Epidermal melanocyte (primary cell): Measurements from ENCODE around the gene PTBP1.

ENCODE experiments used
- DNase-seq: peaks from one replicate; pipeline ENCODE4 v3.0.0; 2011; ENCODE audit warnings: low spot score; ENCODE audit not compliant: insufficient read length

PTBP1 gene

DNA sequence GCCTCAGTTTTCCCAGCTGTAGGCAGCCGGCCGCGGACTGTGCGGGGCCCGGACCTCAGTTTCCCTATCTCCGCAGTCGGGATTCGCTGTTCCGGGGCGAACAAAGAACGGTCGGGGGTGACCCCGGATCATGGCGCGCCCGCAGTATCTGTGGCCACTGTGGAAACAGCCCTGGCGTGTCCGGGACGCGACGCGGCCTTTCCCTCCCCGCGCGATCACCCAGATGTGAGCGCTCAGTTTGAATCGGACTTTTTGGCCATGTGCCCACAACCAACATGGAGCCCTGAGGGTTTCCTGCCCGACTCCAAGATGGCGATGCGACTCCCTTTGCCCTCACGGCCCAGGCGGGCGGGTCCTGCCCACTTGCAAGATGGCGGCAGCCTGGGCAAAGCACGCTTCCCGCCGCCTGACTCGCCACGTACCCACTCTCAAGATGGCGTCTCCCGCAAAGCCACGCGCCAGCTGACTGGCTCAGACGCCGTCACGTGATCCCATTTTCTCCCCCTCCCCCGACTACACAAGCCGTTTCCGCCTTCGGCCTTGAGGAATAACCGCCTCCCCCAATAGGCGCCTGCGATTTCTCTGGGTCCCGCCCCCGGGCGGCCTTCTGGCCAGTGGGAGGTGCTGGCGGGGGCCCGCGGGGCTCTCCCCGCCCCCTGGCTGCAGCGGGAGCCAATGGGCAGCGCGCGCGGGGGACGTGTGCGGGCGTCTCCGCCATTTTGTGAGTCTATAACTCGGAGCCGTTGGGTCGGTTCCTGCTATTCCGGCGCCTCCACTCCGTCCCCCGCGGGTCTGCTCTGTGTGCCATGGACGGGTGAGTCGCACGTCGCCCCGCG, at the start of gene PTBP1:
PTBP1 (plus strand) TSS at position 761 of the 836 bp plus-strand sequence; CDS start at position 807, 46 bp downstream.
- peak; percentile 96 for DNase-seq

- no peak for DNase-seq
Measured at GRCh38 chr19:748274-748598, 49.0 kb upstream of the PTBP1 start.

DNA sequence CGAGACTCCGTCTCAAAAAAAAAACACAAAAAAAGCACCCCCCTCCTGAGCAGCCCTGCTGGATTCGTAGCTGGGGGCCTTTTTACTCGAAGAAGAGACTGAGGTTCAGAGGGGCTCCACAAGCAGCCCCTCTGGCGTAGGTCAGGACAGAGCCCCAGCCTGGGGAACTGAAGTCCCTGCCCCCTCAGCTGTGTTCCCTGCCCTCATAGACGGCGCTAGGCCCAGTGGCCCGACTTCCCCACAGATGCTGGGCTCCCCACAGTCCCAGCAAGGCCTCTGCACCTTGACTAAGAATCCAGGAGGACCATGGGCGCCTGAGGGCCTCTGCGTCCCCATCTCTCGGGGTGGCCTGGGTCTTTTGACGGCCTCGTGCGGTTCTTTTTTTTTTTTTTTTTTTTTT, 47.4 kb upstream of the PTBP1 start:
- DNase-seq, result no peak

DNA sequence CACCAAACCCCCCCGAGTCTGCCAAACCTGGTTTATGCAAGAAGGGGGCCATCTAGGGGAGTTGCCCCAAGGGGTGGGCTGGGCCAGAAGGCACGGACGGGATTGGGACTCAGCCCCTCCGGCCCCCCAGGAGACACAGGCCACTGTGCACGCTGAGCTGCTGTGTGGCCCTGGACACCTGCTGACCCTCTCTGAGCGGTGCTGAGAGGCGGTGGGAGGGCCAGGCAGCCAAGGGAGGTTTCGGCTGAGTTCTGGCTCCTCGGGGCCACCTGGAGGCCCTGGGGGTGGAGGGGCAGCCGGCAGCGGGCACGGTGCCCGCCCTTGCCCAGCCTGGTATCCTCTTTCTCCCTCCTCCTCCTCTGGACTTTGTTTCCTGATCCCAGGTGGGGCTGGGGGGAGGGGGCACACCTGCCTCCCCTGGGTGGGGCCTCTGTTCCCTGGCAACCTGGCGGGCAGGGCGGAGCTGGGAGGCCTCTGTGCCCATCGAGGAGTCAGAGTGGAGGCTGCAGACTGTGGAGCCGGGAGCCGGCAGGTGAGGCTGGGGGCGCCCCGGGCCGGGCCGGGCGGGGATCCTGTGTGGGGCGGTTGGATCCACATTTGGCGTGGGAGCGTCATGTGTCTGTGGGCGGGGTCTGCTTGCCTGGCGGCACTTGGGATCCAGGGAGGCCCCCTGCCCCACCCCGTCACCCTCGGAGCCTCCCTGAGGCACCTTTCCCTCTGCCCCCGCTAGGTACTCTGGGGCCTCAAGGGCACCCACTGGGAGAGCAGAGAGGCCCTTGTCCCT, 46.4 kb upstream of the PTBP1 start, which contains the start of gene MISP:
MISP (plus strand) TSS at position 473 of the 784 bp plus-strand sequence. CDS start 5,835 bp downstream, outside the sequence.
- no peak for DNase-seq

DNA sequence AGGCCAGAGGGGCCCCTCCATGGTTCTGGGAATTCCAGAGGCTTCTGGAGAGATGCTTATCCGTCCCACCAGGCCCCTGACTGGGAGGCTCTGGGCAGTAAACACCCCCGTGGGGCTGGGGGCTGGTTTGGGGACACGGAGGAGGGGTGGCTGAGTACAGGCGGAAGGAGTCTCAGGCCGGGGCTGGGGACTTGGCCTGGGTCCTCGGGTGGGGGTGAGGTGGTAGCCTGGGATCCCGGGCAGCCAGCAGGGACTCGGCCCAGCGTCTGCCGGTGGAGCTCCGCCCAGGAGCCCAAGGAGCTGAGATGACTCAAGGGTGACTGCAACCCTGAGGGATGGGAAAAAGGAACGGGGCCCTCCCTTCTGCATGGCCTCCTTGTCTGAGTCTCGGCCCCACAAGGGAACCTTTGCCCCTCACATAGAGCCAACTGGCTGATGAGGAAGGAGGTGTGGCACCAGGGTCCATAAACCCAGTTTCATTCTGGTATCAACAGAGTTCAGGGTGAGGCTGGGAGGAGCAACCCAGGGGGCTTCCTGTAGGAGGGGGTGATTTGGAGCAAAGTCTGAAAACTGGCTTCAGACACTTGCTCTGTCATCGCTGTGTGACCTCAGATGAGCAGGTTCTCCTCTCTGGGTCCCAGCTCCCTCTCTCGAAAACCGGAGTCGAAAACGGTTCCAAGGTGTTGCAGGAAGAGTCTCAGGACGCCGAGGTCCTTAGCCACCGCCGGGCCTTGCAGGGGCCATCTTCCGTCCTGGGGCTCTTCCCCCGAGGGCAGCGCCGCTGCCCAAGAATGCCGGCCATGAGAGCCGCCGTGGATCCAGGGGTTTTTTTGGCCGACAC, 45.5 kb upstream of the PTBP1 start:
- DNase-seq, result peak; percentile 87

GRCh38 chr19:752652-753517, 44.4 kb upstream of the PTBP1 start:
- DNase-seq, result peak; percentile 78

GRCh38 chr19:754530-754929, 42.7 kb upstream of the PTBP1 start:
- DNase-seq, result no peak

GRCh38 chr19:755063-755462, 42.2 kb upstream of the PTBP1 start:
- no peak for DNase-seq

GRCh38 chr19:756236-756635, 41.0 kb upstream of the PTBP1 start:
- no peak for DNase-seq

GRCh38 chr19:756821-757688, 40.2 kb upstream of the PTBP1 start:
- no peak for DNase-seq

DNA sequence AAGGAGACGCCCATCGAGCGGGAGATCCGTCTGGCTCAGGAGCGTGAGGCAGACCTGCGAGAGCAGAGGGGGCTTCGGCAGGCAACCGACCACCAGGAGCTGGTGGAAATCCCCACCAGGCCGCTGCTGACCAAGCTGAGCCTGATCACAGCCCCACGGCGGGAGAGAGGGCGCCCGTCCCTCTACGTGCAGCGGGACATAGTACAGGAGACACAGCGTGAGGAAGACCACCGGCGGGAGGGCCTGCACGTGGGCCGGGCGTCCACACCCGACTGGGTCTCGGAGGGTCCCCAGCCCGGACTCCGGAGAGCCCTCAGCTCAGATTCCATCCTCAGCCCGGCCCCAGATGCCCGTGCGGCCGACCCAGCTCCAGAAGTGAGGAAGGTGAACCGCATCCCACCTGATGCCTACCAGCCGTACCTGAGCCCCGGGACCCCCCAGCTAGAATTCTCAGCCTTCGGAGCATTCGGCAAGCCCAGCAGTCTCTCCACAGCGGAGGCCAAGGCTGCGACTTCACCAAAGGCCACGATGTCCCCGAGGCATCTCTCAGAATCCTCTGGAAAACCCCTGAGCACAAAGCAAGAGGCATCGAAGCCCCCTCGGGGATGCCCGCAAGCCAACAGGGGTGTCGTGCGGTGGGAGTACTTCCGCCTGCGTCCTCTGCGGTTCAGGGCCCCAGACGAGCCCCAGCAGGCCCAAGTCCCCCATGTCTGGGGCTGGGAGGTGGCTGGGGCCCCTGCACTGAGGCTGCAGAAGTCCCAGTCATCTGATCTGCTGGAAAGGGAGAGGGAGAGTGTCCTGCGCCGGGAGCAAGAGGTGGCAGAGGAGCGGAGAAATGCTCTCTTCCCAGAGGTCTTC, 39.2 kb upstream of the PTBP1 start:
- no peak for DNase-seq

DNA sequence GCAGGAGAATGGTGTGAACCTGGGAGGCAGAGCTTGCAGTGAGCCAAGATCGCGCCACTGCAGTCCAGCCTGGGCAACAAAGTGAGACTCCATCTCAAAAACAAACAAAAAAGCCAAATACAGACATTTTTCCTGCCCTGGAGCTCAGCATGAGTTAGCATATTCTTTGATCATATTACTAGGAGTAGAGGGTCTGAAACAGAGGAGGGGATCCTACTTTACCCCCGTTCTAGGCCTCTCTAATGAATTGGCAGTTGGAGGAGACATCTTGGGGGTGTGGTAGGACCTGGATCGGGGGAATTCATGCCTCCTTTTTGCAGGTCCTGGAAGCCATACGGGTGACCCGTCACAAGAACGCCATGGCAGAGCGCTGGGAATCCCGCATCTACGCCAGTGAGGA, 34.1 kb upstream of the PTBP1 start:
- no peak for DNase-seq

GRCh38 chr19:763869-764268, 33.4 kb upstream of the PTBP1 start:
- DNase-seq, result no peak

DNA sequence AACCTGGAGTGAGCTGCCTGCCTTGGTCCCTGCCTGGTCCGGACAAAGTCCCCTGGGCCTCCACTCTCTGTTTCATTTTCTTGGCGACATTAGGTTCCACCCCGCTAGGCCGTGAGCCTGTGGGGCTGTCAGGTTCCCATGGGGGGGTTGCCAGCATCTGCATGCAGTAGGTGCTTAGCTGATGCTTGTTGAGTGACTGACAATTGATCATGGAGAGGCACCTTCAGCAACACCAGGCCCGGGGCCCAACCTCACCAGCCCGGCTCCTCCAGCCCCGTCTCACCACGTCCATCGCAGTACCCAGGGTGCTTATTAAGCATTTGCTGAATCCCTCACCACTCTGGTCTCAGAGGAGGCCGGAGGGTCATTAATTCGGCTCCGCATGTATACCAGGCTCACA, 33.0 kb upstream of the PTBP1 start:
- peak; percentile 9 for DNase-seq

- DNase-seq, result peak; percentile 4
Measured at GRCh38 chr19:765179-765738, 32.0 kb upstream of the PTBP1 start.

GRCh38 chr19:768424-768823, 28.8 kb upstream of the PTBP1 start:
- DNase-seq, result peak; percentile 58

GRCh38 chr19:769616-770015, 27.6 kb upstream of the PTBP1 start:
- no peak for DNase-seq

DNA sequence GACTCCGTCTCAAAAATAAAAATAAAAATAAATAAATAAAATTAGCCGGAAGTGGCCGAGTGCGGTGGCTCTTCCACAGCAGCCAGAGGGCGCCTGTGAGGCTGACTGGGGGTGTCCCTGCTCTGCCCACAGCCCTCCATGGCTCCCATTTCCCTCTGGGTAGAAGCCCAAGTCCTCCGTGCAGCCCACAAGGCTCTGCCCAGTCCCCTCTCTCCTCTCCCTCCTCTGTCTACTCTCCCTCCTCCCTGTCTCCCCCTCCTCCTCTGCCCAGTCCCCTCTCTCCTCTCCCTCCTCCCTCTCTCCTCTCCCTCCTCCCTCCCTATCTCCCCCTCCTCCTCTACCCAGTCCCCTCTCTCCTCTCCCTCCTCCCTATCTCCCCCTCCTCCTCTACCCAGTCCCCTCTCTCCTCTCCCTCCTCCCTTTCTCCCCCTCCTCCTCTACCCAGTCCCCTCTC, 25.9 kb upstream of the PTBP1 start:
- peak; percentile 57 for DNase-seq
